DMS114 treated with DMSO at 0.1 percent for 48 hours (cell line): ENCODE results near the gene GMEB2.
"Not testable (repeated sequence)": the region's sequence is repeated elsewhere in the genome, so short reads cannot be mapped to it uniquely, and the experiment has no call there.

ENCODE experiments used
- DNase-seq: peaks from one replicate; lab custom pipeline; 2025; ENCODE audit not compliant: unreplicated experiment; lab: John Stamatoyannopoulos, UW

GMEB2 gene

DNA sequence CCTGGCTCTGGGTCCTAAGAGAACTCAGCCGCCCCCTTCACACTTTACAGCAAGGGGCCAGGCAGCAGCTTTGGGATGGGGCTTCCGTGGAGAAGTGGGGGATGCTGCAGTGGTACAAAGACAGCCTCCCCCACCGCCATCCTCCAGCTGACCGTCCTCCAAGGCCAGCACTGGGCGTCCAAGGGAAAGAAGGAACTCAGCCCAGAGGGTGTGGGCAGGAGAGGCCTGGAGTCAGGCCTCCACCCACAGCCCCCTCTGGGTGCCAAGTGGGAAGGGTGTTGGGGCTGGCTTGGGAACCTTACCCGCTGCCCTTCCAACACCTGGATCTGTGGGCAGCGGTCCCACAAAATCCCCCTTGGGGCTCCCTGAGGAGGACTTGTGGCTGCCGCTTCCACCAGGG, 13.2 kb upstream of the GMEB2 start:
- DNase-seq, result no peak

DNA sequence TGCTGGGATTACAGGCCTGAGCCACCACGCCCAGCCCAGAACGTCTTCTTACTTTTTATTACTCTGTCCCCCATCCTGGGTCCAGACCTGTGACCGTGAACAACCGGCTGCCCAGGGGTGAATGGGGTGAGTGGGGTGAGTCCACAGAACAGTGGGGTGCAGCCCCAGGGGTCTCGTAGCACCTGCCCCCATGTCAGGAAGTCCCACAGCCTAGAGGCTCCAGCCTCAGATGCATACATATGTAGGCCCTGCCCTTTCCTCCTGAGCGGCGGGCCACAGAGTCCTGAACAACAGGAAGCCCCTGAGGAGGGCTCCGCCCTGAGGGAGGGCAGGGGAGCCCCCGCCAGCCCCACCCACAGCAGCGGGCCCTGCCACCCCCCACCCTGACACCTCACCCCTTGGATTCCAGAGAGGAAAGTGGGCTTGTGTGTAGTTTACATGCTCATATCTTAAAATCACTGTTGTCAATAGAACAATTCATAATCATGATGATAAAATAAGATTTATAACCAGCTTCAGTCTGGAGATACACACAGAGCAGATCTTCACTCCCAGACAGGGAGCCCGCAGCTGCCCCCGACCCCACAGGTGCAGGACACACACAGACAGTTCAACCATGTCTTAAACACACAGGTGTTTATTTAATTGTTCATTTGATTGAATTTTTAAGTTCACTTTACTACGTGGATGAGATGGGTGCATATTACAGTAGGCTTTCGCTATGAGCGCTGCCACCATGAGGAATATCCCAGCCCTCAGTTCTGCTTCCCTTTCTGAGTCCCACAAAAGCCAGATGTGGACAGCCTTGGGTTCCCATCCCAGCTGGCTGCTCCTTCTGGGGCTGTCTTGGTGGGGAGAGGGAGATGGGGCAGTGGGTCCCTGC, 12.4 kb upstream of the GMEB2 start:
- no peak for DNase-seq

DNA sequence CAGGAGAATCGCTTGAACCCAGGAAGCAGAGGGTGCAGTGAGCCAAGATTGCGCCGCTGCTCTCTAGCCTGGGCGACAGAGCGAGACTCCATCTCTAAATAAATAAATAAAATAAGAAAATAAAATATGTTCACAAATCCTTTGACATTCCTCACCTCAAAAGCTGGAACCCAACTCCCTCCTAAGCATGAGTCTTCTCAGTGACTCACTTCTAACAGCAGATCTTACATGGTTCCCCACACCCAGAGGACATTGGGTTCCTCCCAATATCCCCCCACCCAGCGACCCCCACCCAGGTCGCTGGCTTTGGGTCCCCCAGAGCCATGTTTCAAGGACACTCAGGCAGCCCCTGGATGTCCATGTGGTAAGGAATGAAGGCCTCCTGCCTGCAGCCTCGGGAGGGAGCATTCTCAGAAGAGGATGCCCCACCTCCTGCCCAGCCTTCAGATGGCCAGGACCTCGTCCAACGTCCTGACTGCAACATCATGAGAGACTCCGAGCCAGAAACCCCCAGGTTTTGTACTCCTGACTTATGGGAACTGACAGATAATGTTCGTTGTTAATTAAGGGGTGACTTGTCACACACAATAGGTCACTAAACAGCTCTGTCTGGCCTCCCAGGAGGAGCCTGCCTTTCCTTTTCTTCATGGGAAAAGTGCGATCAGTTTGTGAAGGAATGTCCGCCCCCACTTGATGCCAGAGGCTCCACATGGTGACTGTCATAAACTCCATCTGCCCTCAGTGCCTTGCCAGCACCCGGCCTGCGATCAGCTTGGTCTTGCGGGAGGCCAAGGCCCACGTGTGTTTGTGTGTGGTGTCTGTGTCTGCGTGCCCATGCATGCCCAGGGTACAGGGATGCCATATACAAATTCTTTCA, 10.1 kb upstream of the GMEB2 start:
- no peak for DNase-seq

DNA sequence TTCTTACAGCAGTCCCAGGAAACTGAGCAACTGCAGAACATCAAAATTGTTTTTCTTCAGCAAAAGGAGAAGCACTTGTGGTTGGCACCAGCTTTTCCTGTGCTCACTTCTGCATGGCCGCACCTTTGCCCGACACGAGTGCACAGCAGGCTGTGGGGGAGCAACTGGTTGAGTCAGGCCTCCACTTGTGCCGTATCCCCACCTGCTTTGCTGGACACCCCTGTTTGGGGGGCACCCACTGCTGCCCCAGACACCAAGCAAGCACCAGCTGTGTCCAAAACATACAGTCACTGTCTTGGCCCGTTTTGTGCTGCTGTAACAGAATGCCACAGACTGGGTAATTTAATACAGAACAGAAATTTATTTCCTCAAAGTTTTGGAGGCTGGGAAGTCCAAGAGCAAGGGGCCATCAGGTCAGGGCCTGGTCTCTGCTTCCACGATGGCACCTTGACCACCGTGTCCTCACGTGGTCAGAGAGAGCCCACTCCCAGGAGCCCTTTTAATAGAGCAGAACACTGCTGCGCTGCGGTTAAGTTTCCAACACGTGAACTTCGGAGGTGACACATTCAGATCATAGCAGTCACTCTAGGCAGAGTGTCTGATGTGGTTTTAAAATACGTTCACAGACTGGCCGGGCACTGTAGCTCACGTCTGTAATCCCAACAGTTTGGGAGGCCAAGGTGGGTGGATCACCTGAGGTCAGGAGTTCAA, 8.7 kb upstream of the GMEB2 start:
- no peak for DNase-seq

DNA sequence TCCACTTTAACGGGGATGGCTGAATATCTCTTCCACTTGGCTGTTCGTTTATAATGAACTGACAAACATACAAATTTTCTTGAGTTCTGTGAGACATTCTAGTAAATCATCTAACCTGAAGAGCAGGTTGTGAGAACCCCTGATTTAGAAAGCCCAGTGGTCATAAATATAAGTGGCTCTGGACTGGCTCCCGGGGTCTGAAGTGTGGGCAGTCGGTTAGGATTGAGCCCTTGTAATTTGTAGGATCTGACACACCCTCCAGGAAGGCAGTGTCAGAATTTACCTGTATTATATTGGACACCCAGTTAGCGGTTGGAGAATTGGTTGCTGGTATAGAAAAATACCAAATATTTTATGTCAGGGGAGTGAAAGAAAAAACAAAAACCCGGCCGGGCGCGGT, 6.8 kb upstream of the GMEB2 start:
- no peak for DNase-seq

DNA sequence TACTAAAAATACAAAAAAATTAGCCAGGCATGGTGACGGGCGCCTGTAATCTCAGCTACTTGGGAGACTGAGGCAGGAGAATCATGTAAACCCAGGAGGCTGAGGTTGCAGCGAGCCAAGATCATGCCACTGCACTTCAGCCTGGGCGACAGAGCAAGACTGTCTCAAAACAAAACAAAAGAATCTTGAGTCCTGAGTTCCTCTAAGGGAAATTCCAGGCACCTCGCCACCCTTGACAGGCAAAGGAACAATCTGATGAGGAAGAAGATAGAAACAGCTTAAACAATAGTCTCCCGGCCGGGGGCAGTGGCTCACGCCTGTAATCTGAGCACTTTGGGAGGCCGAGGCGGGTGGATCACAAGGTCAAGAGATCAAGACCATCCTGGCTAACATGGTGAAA, 4.5 kb upstream of the GMEB2 start:
- DNase-seq, result not testable (repeated sequence)

DNA sequence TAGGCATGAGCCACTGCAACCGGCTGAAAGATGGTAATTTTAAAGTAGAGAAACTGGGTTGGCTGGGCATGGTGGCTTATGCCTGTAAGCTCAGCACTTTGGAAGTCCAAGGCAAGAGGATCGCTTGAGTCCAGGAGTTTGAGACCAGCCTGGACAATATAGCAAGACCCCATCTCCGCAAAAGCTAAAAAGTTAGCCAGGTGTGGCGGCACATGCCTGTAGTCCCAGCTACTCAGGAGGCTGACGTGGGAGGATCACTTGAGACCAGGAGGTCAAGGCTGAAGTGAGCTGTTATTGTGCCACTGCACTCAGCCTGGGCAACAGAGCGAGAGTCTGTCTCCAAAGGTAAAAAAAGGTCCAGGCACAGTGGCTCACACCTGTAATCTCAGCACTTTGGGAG, 4.1 kb upstream of the GMEB2 start:
- DNase-seq, result not testable (repeated sequence)

DNA sequence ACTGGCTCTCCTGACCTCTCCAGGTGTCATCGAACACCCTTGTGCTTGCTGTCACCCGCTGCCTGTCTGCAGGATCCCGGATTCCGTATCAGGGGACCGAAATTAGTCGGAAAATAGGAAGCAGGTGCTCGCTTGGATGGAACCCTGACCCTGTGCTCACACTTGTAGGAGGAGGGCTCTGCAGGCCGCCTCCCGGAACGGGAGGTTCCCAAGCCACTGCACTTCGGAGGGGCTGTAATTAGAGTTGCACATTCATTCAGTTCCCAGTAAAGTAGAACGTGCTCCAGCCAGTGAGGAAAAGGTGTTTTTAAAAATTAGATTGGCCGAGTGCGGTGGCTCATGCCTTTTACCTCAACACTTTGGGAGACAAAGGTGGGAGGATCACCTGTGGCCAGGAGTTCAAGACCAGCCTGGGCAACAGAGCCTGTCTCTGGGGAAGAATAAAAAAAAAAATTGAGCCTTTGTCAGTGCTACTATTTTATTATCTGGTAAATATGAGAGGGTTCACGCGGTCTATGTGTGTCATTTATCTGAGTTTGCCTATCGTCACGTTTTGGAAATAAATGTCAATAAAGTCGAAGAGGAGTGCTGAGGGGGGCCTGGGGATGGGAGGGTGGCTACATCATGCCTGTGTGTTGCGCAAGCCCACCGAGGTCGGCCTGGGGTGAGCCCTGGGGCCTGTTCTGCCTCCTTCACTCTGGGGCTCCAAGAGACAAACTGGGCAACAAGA, 1.5 kb upstream of the GMEB2 start:
- DNase-seq, result peak; percentile 58

DNA sequence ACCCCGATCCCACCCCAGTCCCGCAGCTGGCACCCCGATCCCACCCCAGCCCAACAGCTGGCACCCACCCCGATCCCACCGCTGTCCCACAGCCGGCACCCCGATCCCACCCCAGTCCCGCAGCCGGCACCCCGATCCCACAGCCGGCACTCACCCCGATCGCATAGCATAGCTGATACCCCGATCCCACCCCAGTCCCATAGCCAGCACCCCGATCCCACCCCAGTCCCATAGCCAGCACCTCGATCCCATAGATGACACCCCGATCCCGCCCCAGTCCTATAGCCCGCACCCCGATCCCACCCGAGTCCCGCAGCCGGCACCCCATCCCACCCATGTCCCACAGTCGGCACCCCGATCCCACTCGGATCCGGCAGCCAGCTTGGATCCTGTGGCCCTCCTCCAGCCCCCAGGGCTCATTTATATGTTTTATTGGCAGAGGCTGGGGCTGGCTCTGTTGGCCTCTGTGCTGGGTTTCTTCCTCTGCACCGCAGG, 897 bp upstream of the GMEB2 start:
- DNase-seq, result no peak

DNA sequence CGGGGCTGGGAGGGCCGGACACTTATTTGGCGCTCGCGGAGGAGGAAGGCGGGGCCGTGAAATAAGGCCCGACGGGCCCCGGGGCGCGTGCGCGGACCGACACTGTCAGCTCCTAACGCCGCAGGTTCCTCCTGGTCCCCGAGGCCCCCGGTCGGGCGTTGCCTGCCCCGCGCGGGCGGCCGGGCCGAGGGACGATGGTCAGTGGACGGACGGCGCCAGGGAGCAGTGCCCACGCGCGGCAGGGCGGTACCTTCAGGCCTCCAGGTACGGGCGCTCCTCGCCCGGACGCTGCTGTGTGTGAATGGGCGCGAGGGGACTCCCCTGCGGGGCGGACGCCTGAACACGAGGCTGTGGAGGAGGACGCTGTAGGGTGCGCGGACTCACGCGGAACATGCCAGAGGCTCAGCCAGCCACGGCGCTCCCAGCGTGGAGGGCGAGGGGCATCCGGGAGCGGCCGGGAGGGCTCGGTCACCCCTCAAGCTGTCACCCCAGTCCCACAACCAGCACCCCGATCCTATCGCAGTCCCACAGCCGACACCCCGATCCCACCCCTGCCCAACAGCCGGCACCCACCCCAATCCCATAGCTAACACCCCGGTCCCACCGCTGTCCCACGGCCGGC, 339 bp upstream of the GMEB2 start:
- peak; percentile 50 for DNase-seq

DNA sequence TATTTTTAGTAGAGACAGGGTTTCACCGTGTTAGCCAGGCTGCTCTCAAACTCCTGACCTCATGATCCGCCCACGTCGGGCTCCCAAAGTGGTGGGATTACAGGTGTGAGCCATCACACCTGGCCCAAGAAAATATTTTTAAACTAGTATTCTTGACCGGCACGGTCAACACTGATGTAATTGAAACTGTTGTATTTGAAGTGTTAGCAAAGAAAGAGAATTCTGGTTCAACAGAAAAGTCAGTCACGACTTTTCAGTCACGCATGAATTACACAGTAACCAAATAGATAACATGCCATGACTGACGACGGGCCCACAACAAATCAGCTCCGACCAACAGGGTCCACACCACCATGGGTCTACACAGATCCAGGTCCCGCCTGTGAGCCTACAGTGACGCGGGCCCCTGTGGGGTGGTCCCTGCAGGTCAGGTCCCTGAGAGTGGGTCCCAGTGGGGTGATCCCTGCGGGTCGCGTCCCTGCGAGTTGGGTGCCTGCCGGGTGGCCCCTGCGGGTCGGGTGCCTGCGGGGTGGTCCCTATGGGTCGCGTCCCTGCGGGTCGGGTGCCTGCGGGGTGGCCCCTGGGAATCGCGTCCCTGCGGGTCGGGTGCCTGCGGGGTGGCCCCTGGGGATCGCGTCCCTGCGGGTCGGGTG, 1.0 kb downstream of the GMEB2 start:
- no peak for DNase-seq

DNA sequence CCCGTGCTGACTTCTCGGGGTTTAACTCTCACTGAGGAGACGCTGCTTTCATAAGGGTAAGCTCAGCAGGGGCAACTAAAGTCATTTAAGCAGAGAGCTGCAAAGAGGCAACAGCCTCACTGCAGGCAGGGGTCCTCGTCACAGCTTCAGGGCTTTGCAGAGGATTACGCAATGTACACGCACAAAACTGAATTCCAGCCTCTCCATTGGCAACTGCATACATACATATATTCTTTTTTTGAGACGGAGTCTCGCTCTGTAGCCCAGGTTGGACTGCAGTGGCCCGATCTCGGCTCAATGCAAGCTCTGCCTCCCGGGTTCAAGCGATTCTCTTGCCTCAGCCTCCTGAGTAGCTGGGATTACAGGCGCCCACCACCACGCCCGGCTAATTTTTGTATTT, 2.4 kb downstream of the GMEB2 start:
- no peak for DNase-seq

DNA sequence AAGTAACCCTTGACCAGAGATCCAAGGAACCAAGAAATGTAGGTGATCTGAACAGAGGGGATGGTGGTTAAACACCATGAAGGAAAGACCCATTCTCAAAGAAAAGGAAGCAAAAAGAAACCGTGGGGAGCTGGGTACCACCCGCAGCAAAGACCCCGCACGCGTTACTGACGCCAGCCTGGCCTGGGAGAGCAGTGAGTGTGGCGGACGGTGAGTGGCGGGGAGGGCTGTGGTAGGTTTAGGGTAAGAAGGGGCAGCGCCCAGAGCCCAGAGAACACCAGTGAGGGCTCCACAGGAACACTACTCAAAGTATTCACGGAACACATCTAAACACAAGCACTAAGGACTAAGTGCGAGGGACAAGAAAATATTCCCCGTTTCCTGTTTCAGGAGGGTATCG, 4.2 kb downstream of the GMEB2 start:
- no peak for DNase-seq

DNA sequence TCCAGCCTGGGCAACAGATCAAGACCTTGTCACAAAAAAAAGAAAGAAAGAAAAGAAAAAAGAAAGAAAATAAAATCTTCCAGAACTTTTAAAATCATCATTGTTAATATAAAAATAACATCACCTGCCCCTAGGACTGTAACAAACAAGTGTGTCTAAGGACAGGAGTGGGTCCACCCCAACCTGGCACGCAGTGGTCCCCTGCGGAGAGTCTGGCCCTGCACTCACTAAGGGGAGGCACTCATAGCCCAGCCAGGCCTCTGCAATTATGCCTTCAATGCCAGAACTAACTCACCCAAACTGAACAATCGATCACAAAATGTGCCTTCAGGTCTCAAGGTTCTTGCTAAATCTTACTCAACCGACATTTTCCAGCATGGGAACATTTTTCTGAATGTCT, 4.8 kb downstream of the GMEB2 start:
- DNase-seq, result no peak

DNA sequence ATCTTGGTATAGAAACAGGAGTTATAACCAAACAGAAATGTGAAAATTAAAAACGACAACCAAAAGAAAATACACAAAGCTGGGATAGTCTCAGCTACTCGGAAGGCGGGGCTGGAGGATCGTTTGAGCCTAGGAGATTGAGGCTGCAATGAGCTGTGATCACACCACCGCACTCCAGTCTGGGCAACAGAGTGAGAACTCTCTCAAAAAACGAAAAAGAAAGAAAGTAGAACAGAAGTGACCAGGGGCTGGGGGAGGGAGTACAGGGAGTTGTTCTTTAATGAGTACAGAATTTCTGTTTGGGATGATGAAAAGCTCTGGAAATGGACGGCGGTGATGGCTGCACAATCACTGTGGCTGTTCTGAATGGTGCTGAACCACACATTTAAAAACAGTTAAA, 5.9 kb downstream of the GMEB2 start:
- no peak for DNase-seq

DNA sequence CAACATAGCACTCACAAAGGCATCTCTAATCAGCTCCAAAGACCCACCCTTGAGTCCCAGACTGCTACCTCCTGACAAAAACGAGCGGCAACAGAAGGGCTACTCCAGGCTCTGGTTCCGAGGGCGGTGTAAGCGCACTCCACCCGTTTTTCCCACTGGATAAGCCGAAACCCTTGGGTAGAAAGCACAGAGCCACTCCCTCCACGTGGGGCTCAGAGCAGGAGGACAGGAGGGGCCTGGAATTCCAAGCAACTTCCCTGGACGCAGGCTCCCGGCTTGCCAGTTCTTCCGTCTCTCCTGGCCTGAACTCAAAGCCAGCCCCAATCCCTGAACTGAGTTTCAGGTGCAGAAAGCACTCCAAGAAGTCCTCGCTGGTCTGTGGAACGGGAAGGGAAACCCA, 7.4 kb downstream of the GMEB2 start:
- DNase-seq, result no peak

DNA sequence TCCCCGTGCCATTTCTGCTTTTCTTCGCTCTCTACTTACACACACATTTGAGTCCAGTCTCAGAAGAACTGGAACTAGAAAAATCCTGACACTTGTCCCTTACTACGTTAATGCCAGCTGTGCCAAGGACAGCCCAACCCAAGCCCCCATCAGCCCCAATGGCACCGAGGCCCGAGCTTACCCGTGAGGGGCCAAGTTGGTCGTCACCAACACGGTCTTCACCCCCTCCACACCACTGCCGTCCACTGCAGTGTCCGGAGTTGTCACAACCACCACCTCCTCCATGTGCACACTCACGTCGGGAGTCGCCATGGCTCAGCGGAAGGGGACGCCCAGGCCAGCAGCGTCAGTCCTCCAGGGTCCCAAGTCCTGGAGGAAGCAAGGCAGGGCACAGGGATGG, 7.8 kb downstream of the GMEB2 start:
- no peak for DNase-seq

DNA sequence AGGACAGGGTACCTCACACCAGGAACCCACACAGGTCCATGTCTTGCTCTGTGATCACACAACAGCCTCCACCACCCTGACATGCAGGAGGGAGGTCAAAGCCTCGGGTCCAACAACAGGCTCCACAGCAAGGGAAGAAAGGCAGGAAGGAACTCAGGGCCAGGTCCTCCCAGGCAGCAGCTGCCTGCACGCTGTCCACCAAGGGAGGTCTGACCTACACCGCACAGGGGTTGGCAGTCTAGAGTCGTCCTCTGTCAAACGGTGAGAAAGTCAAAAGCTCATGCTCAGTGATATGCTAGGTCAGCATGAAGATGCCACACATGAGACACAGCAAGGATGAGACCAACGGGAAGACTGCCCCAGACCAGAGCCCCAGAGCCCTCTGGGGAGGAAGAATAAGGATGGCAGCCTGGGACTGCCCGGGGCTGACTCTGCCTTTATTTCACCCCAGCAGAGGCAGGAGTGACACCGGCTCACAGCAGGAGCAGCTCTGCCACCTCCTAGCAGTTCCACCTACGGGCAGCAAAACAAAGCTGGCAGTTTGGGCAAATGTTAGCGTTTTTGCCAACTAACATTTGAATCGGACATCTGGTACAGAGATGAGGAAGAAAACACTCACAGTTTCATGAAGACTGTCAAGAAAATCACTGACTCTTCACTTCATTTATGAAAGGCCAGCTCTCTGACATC, 8.5 kb downstream of the GMEB2 start:
- no peak for DNase-seq

DNA sequence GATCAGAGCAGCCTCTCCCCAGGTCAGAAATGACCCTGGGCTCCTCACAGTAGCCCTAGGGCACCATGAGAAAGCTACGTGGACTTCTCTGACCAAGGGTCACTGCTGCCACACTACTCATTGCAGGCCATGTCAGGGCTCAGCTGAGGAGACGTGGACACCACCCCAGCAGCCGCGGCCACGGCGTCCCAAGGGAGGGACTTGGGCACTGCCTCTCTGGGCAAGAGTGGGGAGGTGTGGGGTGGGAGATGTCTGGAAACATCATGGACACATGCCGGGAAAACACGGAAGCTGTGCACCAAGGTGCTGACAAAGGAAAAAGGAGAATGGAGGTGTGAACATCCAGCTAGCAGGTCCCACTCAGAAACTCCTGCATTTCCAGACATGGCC, 9.0 kb downstream of the GMEB2 start:
- DNase-seq, result no peak
